ENCODE results near the gene PPM1N. TPM values are rescaled to one million over a fixed set of nuclear protein-coding genes. Genes with fewer than 3 reads are reported as not detected.

The PPM1N gene
- total RNA-seq, 1 donor from 2014 or later = not detected

- H3K4me1 Mint-ChIP-seq (ENCODE audit: low read depth) = peaks cover 15% of the 10 kb centered on the region
- DNase-seq (ENCODE audit: low spot score, unreplicated experiment) = no peak
- H3K9me3 Mint-ChIP-seq (ENCODE audit: low read depth) = no peaks in the 10 kb centered on the region
- peak overlapping the region; percentile 22 for H3K4me3 Mint-ChIP-seq (ENCODE audit: low read depth)
- no peaks in the 10 kb centered on the region for H3K36me3 Mint-ChIP-seq (ENCODE audit: insufficient read depth)
- H3K27me3 Mint-ChIP-seq = peaks cover 31% of the 10 kb centered on the region
- TF ChIP-seq, protein P1, sequence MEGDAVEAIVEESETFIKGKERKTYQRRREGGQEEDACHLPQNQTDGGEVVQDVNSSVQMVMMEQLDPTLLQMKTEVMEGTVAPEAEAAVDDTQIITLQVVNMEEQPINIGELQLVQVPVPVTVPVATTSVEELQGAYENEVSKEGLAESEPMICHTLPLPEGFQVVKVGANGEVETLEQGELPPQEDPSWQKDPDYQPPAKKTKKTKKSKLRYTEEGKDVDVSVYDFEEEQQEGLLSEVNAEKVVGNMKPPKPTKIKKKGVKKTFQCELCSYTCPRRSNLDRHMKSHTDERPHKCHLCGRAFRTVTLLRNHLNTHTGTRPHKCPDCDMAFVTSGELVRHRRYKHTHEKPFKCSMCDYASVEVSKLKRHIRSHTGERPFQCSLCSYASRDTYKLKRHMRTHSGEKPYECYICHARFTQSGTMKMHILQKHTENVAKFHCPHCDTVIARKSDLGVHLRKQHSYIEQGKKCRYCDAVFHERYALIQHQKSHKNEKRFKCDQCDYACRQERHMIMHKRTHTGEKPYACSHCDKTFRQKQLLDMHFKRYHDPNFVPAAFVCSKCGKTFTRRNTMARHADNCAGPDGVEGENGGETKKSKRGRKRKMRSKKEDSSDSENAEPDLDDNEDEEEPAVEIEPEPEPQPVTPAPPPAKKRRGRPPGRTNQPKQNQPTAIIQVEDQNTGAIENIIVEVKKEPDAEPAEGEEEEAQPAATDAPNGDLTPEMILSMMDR (IDR thresholded peaks at IDR 0.05; ENCODE audit: unreplicated experiment) = no peak
- peak overlapping the region; percentile 56 for H3K27ac Mint-ChIP-seq
These were observed 24.3 kb upstream of the PPM1N start for GRCh38 chr19:45473682-45474605.

DNA sequence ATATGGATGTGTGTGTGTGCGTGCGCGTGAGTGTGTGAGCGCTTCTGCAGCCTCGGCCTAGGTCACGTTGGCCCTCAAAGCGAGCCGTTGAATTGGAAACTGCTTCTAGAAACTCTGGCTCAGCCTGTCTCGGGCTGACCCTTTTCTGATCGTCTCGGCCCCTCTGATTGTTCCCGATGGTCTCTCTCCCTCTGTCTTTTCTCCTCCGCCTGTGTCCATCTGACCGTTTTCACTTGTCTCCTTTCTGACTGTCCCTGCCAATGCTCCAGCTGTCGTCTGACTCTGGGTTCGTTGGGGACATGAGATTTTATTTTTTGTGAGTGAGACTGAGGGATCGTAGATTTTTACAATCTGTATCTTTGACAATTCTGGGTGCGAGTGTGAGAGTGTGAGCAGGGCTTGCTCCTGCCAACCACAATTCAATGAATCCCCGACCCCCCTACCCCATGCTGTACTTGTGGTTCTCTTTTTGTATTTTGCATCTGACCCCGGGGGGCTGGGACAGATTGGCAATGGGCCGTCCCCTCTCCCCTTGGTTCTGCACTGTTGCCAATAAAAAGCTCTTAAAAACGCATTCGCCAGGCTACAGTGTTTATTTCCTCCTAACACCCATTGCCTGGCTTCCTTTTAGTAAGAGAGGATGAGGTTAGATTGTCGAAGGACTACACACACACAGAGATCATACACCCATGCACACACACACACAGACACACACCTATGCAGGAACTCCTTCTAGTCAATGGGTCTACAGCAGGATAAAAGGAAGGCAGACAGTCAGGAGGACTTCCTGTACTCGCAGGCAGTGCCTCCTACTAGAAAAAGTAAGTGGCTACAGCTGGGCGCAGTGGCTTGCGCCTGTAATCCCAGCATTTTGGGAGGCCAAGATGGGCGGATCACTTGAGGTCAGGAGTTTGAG, 23.4 kb upstream of the PPM1N start:
- no peaks in the 10 kb centered on the region for H3K9me3 Mint-ChIP-seq (ENCODE audit: low read depth)
- peaks cover 13% of the 10 kb centered on the region for H3K4me1 Mint-ChIP-seq (ENCODE audit: low read depth)
- peaks cover 31% of the 10 kb centered on the region for H3K27me3 Mint-ChIP-seq
- H3K27ac Mint-ChIP-seq = no peak overlapping the region
- H3K36me3 Mint-ChIP-seq (ENCODE audit: insufficient read depth) = no peaks in the 10 kb centered on the region
- H3K4me3 Mint-ChIP-seq (ENCODE audit: low read depth) = no peak overlapping the region
- no peak for DNase-seq (ENCODE audit: low spot score, unreplicated experiment)
- TF ChIP-seq, protein P1 (IDR thresholded peaks at IDR 0.05; ENCODE audit: unreplicated experiment) = no peak

- TF ChIP-seq, protein P1 (IDR thresholded peaks at IDR 0.05; ENCODE audit: unreplicated experiment) = no peak
- no peaks in the 10 kb centered on the region for H3K36me3 Mint-ChIP-seq (ENCODE audit: insufficient read depth)
- no peak for DNase-seq (ENCODE audit: low spot score, unreplicated experiment)
- no peaks in the 10 kb centered on the region for H3K9me3 Mint-ChIP-seq (ENCODE audit: low read depth)
- H3K27me3 Mint-ChIP-seq = peaks cover 31% of the 10 kb centered on the region
- H3K4me1 Mint-ChIP-seq (ENCODE audit: low read depth) = peaks cover 13% of the 10 kb centered on the region
- H3K4me3 Mint-ChIP-seq (ENCODE audit: low read depth) = no peak overlapping the region
- no peak overlapping the region for H3K27ac Mint-ChIP-seq
These were observed 22.5 kb upstream of the PPM1N start for GRCh38 chr19:45475537-45476291.

DNA sequence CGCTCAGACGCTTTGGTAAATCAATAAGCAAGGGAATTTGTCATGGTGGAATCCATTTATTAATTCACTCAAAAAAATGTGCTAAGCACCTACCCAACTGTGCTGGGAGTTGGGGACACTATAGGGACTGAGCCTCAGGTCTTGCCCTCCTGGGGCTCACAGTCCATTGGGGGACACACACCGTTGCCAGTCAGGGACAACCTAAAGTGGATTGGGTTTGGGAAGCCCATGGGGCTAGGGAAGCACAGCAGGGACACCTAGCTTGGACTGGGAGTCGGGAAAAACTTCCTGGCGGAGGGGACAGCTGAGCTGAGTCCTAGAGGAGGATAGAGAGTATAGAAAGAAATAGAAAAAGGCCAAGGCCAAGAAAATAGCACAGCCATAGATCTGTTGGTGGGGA, 21.9 kb upstream of the PPM1N start:
- TF ChIP-seq, protein P1 (IDR thresholded peaks at IDR 0.05; ENCODE audit: unreplicated experiment) = no peak
- H3K4me3 Mint-ChIP-seq (ENCODE audit: low read depth) = no peak overlapping the region
- no peak for DNase-seq (ENCODE audit: low spot score, unreplicated experiment)
- H3K4me1 Mint-ChIP-seq (ENCODE audit: low read depth) = peaks cover 13% of the 10 kb centered on the region
- no peaks in the 10 kb centered on the region for H3K9me3 Mint-ChIP-seq (ENCODE audit: low read depth)
- no peak overlapping the region for H3K27ac Mint-ChIP-seq
- peaks cover 31% of the 10 kb centered on the region for H3K27me3 Mint-ChIP-seq
- no peaks in the 10 kb centered on the region for H3K36me3 Mint-ChIP-seq (ENCODE audit: insufficient read depth)

All from progenitor cell of endocrine pancreas (in vitro differentiated cells).